ENCODE results near the gene FADS1. TPM values are rescaled to one million over a fixed set of nuclear protein-coding genes. Genes with fewer than 3 reads are reported as not detected.

FADS1 gene
- total RNA-seq, 1 donor from 2014 or later, result 74.6 TPM

- Histone ChIP-seq H3K36me3 (ENCODE audit: insufficient read depth, low read length) (peaks cover 58% of the 10 kb centered on the region), H3K27ac (ENCODE audit: low read depth, low read length) (no peak overlapping the region), H3K9me3 (ENCODE audit: insufficient read depth, low read depth, low read length) (no peaks in the 10 kb centered on the region), H3K9ac (ENCODE audit: low read length) (no peak overlapping the region), H3K4me2 (ENCODE audit: low read length) (no peak overlapping the region), H2AFZ (ENCODE audit: low read depth, low read length) (no peak overlapping the region), H3K4me3 (ENCODE audit: insufficient read depth, low read depth, low read length) (no peak overlapping the region), H3K27me3 (ENCODE audit: insufficient read depth, low read length) (no peaks in the 10 kb centered on the region), H3K79me2 (ENCODE audit: insufficient read depth, low read length) (no peaks in the 10 kb centered on the region), H3K4me1 (ENCODE audit: insufficient read depth, low read length) (no peaks in the 10 kb centered on the region), H4K20me1 (ENCODE audit: insufficient read depth, low read length) (peaks cover 52% of the 10 kb centered on the region)
- H3K27me3 Mint-ChIP-seq (ENCODE audit: low read depth, unreplicated experiment), result no peaks in the 10 kb centered on the region
- FAIRE-seq, result no peak
- TF ChIP-seq EZH2 (IDR thresholded peaks at IDR 0.05; ENCODE audit: insufficient read depth, low read length), result no peak
- TF ChIP-seq, protein P1, sequence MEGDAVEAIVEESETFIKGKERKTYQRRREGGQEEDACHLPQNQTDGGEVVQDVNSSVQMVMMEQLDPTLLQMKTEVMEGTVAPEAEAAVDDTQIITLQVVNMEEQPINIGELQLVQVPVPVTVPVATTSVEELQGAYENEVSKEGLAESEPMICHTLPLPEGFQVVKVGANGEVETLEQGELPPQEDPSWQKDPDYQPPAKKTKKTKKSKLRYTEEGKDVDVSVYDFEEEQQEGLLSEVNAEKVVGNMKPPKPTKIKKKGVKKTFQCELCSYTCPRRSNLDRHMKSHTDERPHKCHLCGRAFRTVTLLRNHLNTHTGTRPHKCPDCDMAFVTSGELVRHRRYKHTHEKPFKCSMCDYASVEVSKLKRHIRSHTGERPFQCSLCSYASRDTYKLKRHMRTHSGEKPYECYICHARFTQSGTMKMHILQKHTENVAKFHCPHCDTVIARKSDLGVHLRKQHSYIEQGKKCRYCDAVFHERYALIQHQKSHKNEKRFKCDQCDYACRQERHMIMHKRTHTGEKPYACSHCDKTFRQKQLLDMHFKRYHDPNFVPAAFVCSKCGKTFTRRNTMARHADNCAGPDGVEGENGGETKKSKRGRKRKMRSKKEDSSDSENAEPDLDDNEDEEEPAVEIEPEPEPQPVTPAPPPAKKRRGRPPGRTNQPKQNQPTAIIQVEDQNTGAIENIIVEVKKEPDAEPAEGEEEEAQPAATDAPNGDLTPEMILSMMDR (IDR thresholded peaks at IDR 0.05; ENCODE audit: insufficient read depth, low read depth, low read length), result no peak
- H3K9me3 Mint-ChIP-seq (ENCODE audit: unreplicated experiment), result no peaks in the 10 kb centered on the region
- peaks cover 31% of the 10 kb centered on the region for H3K36me3 Mint-ChIP-seq (ENCODE audit: low read depth, unreplicated experiment)
- DNase-seq (ENCODE audit: low read depth), result no peak
- H3K27ac Mint-ChIP-seq (ENCODE audit: unreplicated experiment), result no peak overlapping the region
- H3K4me1 Mint-ChIP-seq (ENCODE audit: low read depth, unreplicated experiment), result no peaks in the 10 kb centered on the region
- no peak overlapping the region for H3K4me3 Mint-ChIP-seq (ENCODE audit: unreplicated experiment)
Measured at GRCh38 chr11:61844909-61845565, 28.2 kb upstream of the FADS1 start.

DNA sequence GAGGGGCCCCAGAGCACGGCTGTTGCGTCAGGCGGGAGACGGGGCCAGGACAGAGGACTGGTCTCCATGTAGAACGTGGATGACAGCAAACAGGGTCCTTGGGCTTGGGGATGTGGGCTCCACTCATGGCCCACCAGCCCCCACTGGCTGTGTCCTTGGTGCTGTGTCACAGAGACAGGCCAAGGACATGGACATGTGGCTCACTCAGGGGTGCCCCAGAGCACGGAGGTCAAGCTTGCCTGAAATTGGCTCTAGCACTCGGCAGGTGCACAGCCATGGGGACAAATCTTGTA, 25.7 kb upstream of the FADS1 start:
- H3K79me2 ChIP-seq (ENCODE audit: insufficient read depth, low read length), result no peaks in the 10 kb centered on the region
- FAIRE-seq, result no peak
- DNase-seq (ENCODE audit: low read depth), result no peak
- no peak overlapping the region for H3K4me3 ChIP-seq (ENCODE audit: insufficient read depth, low read depth, low read length)
- H3K4me1 ChIP-seq (ENCODE audit: insufficient read depth, low read length), result no peaks in the 10 kb centered on the region
- Mint-ChIP-seq H3K27me3 (ENCODE audit: low read depth, unreplicated experiment) (no peaks in the 10 kb centered on the region), H3K27ac (ENCODE audit: unreplicated experiment) (no peak overlapping the region), H3K4me1 (ENCODE audit: low read depth, unreplicated experiment) (no peaks in the 10 kb centered on the region), H3K9me3 (ENCODE audit: unreplicated experiment) (no peaks in the 10 kb centered on the region), H3K36me3 (ENCODE audit: low read depth, unreplicated experiment) (peaks cover 35% of the 10 kb centered on the region), H3K4me3 (ENCODE audit: unreplicated experiment) (no peak overlapping the region)
- no peak for TF ChIP-seq EZH2 (IDR thresholded peaks at IDR 0.05; ENCODE audit: insufficient read depth, low read length)
- TF ChIP-seq, protein P1 (IDR thresholded peaks at IDR 0.05; ENCODE audit: insufficient read depth, low read depth, low read length), result no peak
- no peaks in the 10 kb centered on the region for H3K9me3 ChIP-seq (ENCODE audit: insufficient read depth, low read depth, low read length)
- H2AFZ ChIP-seq (ENCODE audit: low read depth, low read length), result no peak overlapping the region
- H3K4me2 ChIP-seq (ENCODE audit: low read length), result no peak overlapping the region
- H3K27me3 ChIP-seq (ENCODE audit: insufficient read depth, low read length), result no peaks in the 10 kb centered on the region
- no peak overlapping the region for H3K27ac ChIP-seq (ENCODE audit: low read depth, low read length)
- no peak overlapping the region for H3K9ac ChIP-seq (ENCODE audit: low read length)
- H3K36me3 ChIP-seq (ENCODE audit: insufficient read depth, low read length), result peaks cover 43% of the 10 kb centered on the region
- H4K20me1 ChIP-seq (ENCODE audit: insufficient read depth, low read length), result peaks cover 58% of the 10 kb centered on the region

Data from astrocyte (in vitro differentiated cells and primary cell).